Measurements from ENCODE around the gene ALPI. TPM values are rescaled to one million over a fixed set of nuclear protein-coding genes. Genes with fewer than 3 reads are reported as not detected.
"Not testable (repeated sequence)": the region's sequence is repeated elsewhere in the genome, so short reads cannot be mapped to it uniquely, and the experiment has no call there.

The ALPI gene
- total and polyA plus RNA-seq, 12 donors: not detected

- H3K4me1 ChIP-seq: peaks cover 0 to 11% (median 0%) of the 10 kb centered on the region in 9 donors
- not testable (repeated sequence) for H3K9me3 ChIP-seq, H3K4me3 ChIP-seq, H3K27ac ChIP-seq, H3K36me3 ChIP-seq
- WGBS, 2 donors: 15 to 20% methylated on average over 12 to 15 of the region's 16 CpGs
- peak; percentile 79 to 87 for DNase-seq
- TF ChIP-seq CTCF (IDR thresholded peaks at IDR 0.05): peak; percentile 83 to 93 (median 88)
- ATAC-seq: peak; percentile 54 to 88 (median 78)
- H3K27me3 ChIP-seq: peaks cover 0 to 15% (median 4%) of the 10 kb centered on the region in 7 donors
- intact Hi-C loops (cut with DNase I): loop anchor here in 6 of 10 donors (1.0 to 10.0 kb wide), 5 partner anchors 82 to 534 kb away; partner anchors contain the start of genes PRSS56 (in 3 of the 6) and CHRND (in 1 of the 6)
These were observed 15.5 kb upstream of the ALPI start for GRCh38 chr2:232440220-232441018.

GRCh38 chr2:232441147-232441651, 14.8 kb upstream of the ALPI start:
- no peak for DNase-seq
- no peak for ATAC-seq
- Histone ChIP-seq H3K4me3 (no peak overlapping the region), H3K36me3 (no peaks in the 10 kb centered on the region), H3K27me3 (peaks cover 0 to 15% (median 4%) of the 10 kb centered on the region in 7 donors), H3K4me1 (peaks cover 0 to 11% (median 0%) of the 10 kb centered on the region in 9 donors), H3K9me3 (no peaks in the 10 kb centered on the region), H3K27ac (peak overlapping the region in 1 of 10 donors; percentile 22)
- intact Hi-C loops (cut with DNase I): loop anchor here in 6 of 10 donors (2.0 to 10.0 kb wide), 4 partner anchors 81 to 534 kb away; partner anchors contain the start of genes PRSS56 (in 3 of the 6) and CHRND (in 1 of the 6)
- WGBS, 2 donors: 64% methylated on average over 12 of the region's 12 CpGs
- TF ChIP-seq CTCF (IDR thresholded peaks at IDR 0.05): no peak

- H3K9me3 ChIP-seq, H3K36me3 ChIP-seq, H3K4me3 ChIP-seq, H3K27ac ChIP-seq, ATAC-seq, DNase-seq: not testable (repeated sequence)
- Histone ChIP-seq H3K27me3 (peaks cover 0 to 15% (median under 1%) of the 10 kb centered on the region in 7 donors), H3K4me1 (peaks cover 0 to 11% (median 0%) of the 10 kb centered on the region in 9 donors)
- intact Hi-C loops (cut with DNase I): loop anchor here in 6 of 10 donors (2.0 to 10.0 kb wide), 4 partner anchors 80 to 535 kb away; partner anchors contain the start of genes PRSS56 (in 3 of the 6) and CHRND (in 1 of the 6)
- WGBS, 2 donors: 80 to 84% methylated on average over 9 of the region's 10 CpGs
These were observed 14.0 kb upstream of the ALPI start for GRCh38 chr2:232441922-232442321.

GRCh38 chr2:232442431-232442830, 13.5 kb upstream of the ALPI start:
- 55 to 61% methylated on average over 12 to 13 of the region's 13 CpGs for WGBS, 2 donors
- H3K27ac ChIP-seq, H3K36me3 ChIP-seq, DNase-seq, H3K4me3 ChIP-seq, H3K9me3 ChIP-seq: not testable (repeated sequence)
- Histone ChIP-seq H3K4me1 (peaks cover 0 to 11% (median 0%) of the 10 kb centered on the region in 9 donors), H3K27me3 (peaks cover 0 to 15% (median 0%) of the 10 kb centered on the region in 7 donors)
- peak in 7 of 8 donors; percentile 9 to 49 (median 19) for ATAC-seq
- intact Hi-C loops (cut with DNase I): loop anchor here in 4 of 10 donors (5.0 to 10.0 kb wide), 3 partner anchors 80 to 535 kb away; partner anchors contain the start of genes PRSS56 (in 3 of the 4) and CHRND (in 1 of the 4)

GRCh38 chr2:232443047-232443446, 12.9 kb upstream of the ALPI start:
- not testable (repeated sequence) for H3K4me3 ChIP-seq, DNase-seq, H3K36me3 ChIP-seq, H3K9me3 ChIP-seq, H3K27ac ChIP-seq
- Histone ChIP-seq H3K4me1 (peaks cover 0 to 11% (median 0%) of the 10 kb centered on the region in 9 donors), H3K27me3 (peaks cover 0 to 15% (median 0%) of the 10 kb centered on the region in 7 donors)
- peak in 7 of 8 donors; percentile 11 to 70 (median 34) for ATAC-seq
- intact Hi-C loops (cut with DNase I): loop anchor here in 4 of 10 donors (5.0 to 10.0 kb wide), 3 partner anchors 79 to 536 kb away; partner anchors contain the start of genes PRSS56 (in 3 of the 4) and CHRND (in 1 of the 4)
- WGBS, 2 donors: 76 to 86% methylated on average over 7 to 9 of the region's 13 CpGs

- Histone ChIP-seq H3K27me3 (peaks cover 0 to 14% (median 0%) of the 10 kb centered on the region in 7 donors), H3K4me1 (peaks cover 0 to 11% (median 0%) of the 10 kb centered on the region in 9 donors)
- not testable (repeated sequence) for H3K36me3 ChIP-seq, DNase-seq, H3K4me3 ChIP-seq, H3K27ac ChIP-seq, H3K9me3 ChIP-seq
- peak in 2 of 8 donors; percentile 9 to 13 for ATAC-seq
- intact Hi-C loops (cut with DNase I): loop anchor here in 5 of 10 donors (2.0 to 10.0 kb wide), 4 partner anchors 78 to 537 kb away; partner anchors contain the start of genes PRSS56 (in 3 of the 5) and CHRND (in 1 of the 5)
- WGBS, 2 donors: 67 to 87% methylated on average over 13 to 14 of the region's 21 CpGs
These were observed 12.1 kb upstream of the ALPI start for GRCh38 chr2:232443669-232444408.

Measured in heart right ventricle (tissue), 16 donors.